MM.1S (cell line): ENCODE results near the gene CLIP4.

Experiments
- EZH2 ChIP-seq: fragments of 300-600 bp; sonication (generic); optimal IDR thresholded peaks from 2 replicates; pipeline ENCODE3; 2017; ENCODE audit warnings: low read depth, mild to moderate bottlenecking, antibody characterized with exemption, low read length, mixed read lengths
- TF ChIP-seq, protein P1 (sequence below): fragments of 300-600 bp; sonication (generic); IDR thresholded peaks from 2 replicates; pipeline ENCODE4 v1.5.1; 2016; ENCODE audit warnings: antibody characterized with exemption, low read length, mixed read lengths

DNA sequence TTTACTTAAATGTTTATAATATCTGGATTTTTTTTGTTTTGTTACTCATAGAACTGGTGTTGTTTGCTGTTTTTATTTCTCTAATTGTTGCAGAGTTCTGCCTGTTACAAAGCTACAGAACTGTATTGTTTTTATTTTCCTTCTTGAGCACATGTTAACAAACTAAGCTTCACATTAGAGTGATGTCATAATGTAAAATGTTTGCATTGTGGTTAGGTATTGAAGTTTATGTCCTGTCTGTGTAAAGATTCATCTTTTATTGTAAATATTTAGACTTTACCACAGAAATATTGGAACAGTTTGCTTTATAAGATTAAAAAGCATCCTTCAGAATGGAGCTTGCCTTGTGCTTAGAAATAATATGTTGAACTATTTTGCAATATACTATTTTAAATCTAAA lies 67.7 kb downstream of the CLIP4 start:
- TF ChIP-seq, protein P1, sequence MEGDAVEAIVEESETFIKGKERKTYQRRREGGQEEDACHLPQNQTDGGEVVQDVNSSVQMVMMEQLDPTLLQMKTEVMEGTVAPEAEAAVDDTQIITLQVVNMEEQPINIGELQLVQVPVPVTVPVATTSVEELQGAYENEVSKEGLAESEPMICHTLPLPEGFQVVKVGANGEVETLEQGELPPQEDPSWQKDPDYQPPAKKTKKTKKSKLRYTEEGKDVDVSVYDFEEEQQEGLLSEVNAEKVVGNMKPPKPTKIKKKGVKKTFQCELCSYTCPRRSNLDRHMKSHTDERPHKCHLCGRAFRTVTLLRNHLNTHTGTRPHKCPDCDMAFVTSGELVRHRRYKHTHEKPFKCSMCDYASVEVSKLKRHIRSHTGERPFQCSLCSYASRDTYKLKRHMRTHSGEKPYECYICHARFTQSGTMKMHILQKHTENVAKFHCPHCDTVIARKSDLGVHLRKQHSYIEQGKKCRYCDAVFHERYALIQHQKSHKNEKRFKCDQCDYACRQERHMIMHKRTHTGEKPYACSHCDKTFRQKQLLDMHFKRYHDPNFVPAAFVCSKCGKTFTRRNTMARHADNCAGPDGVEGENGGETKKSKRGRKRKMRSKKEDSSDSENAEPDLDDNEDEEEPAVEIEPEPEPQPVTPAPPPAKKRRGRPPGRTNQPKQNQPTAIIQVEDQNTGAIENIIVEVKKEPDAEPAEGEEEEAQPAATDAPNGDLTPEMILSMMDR = no peak
- no peak for TF ChIP-seq EZH2
